Astrocyte of the hippocampus (primary cell): ENCODE data around the gene DMRT1.
"Not testable (repeated sequence)": the region's sequence is repeated elsewhere in the genome, so short reads cannot be mapped to it uniquely, and the experiment has no call there.

Source experiments
- DNase-seq: peaks from one replicate; pipeline ENCODE4 v3.0.0; 2011; ENCODE audit warnings: low read depth, low spot score

DMRT1 gene

GRCh38 chr9:859251-859650 is 17.8 kb downstream of the DMRT1 start:
- no peak for DNase-seq

GRCh38 chr9:860706-861105 is 19.2 kb downstream of the DMRT1 start:
- no peak for DNase-seq

GRCh38 chr9:861525-861924 is 20.0 kb downstream of the DMRT1 start:
- not testable (repeated sequence) for DNase-seq

GRCh38 chr9:875119-875962 is 33.8 kb downstream of the DMRT1 start:
- DNase-seq, result no peak

GRCh38 chr9:876425-876824 is 34.9 kb downstream of the DMRT1 start:
- DNase-seq, result no peak

GRCh38 chr9:878239-878638 is 36.7 kb downstream of the DMRT1 start:
- DNase-seq, result no peak

GRCh38 chr9:880725-881124 is 39.2 kb downstream of the DMRT1 start:
- no peak for DNase-seq

- no peak for DNase-seq
These were observed 41.0 kb downstream of the DMRT1 start for GRCh38 chr9:882416-882924.

GRCh38 chr9:883011-883410 is 41.5 kb downstream of the DMRT1 start:
- DNase-seq, result no peak

GRCh38 chr9:886886-887285 is 45.4 kb downstream of the DMRT1 start:
- no peak for DNase-seq

- no peak for DNase-seq
These were observed 50.6 kb downstream of the DMRT1 start for GRCh38 chr9:892123-892522.

GRCh38 chr9:893115-893514 is 51.6 kb downstream of the DMRT1 start:
- DNase-seq, result no peak

- peak; percentile 70 for DNase-seq
These were observed 52.4 kb downstream of the DMRT1 start for GRCh38 chr9:893843-894420.

GRCh38 chr9:899440-900184 is 58.1 kb downstream of the DMRT1 start:
- peak; percentile 4 for DNase-seq

- no peak for DNase-seq
These were observed 62.4 kb downstream of the DMRT1 start for GRCh38 chr9:903886-904285.

GRCh38 chr9:905906-906305 is 64.4 kb downstream of the DMRT1 start:
- no peak for DNase-seq

- DNase-seq, result no peak
These were observed 67.2 kb downstream of the DMRT1 start for GRCh38 chr9:908536-909205.

- DNase-seq, result no peak
These were observed 69.5 kb downstream of the DMRT1 start for GRCh38 chr9:911005-911404.

GRCh38 chr9:912776-913175 is 71.3 kb downstream of the DMRT1 start:
- no peak for DNase-seq

GRCh38 chr9:913526-913925 is 72.0 kb downstream of the DMRT1 start:
- DNase-seq, result not testable (repeated sequence)

GRCh38 chr9:917730-918129 is 76.2 kb downstream of the DMRT1 start:
- DNase-seq, result no peak

- no peak for DNase-seq
These were observed 79.4 kb downstream of the DMRT1 start for GRCh38 chr9:920927-921326.
